Limb (tissue), 2 donors: ENCODE data around the gene TUBGCP6.

Experiments
- DNase-seq, 2 donors: peaks; one replicate each; pipeline ENCODE4 v3.0.0-alpha.2; 2016; ENCODE audit errors: extremely low spot score in 2 of 2

Gene TUBGCP6

GRCh38 chr22:50252082-50253045 is 7.5 kb upstream of the TUBGCP6 start:
- DNase-seq, result peak in 1 of 2 donors; percentile 77

DNA sequence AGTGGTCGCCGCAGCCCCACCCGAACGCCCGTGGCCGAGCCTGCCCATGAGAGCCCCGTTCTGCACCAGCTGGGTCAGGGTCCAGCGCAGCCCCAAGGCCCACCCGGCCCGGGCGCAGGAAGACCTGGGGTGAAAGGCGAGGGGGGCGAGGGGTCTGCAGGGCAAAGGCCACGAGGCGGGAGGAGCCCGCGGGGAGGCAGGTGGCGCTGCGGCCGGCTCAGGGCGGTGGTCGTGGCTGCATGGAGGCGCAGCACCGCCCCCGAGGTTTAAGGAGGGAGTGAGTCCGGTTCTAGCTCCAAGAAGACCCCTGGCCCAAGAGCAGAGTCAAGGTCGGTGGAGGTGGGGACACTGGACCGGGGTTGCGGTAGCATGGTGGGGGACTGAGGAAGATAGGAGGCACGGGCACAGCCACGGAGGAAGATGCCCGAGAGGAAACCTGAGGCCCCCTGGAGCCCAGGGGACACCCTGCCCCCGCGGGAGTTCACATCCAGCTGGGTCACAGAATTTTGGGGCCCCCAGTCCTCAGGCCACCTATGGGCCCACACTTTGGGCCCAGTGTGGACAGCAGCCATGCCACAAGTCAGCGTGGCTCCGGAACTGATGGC is 6.8 kb upstream of the TUBGCP6 start:
- no peak for DNase-seq

- peak; percentile 64 to 81 for DNase-seq
These were observed 6.0 kb upstream of the TUBGCP6 start, which contains the start of gene HDAC10 for GRCh38 chr22:50250555-50251476. HDAC10 (minus strand) TSS chr22:50251265; CDS start chr22:50251032, 233 bp downstream.

- DNase-seq, result no peak
These were observed 5.4 kb upstream of the TUBGCP6 start for GRCh38 chr22:50250249-50250554.

GRCh38 chr22:50249341-50250248 is 4.8 kb upstream of the TUBGCP6 start:
- DNase-seq, result no peak

GRCh38 chr22:50248196-50249081 is 3.6 kb upstream of the TUBGCP6 start:
- no peak for DNase-seq

- DNase-seq, result no peak
These were observed 2.9 kb upstream of the TUBGCP6 start for GRCh38 chr22:50247748-50248147.

DNA sequence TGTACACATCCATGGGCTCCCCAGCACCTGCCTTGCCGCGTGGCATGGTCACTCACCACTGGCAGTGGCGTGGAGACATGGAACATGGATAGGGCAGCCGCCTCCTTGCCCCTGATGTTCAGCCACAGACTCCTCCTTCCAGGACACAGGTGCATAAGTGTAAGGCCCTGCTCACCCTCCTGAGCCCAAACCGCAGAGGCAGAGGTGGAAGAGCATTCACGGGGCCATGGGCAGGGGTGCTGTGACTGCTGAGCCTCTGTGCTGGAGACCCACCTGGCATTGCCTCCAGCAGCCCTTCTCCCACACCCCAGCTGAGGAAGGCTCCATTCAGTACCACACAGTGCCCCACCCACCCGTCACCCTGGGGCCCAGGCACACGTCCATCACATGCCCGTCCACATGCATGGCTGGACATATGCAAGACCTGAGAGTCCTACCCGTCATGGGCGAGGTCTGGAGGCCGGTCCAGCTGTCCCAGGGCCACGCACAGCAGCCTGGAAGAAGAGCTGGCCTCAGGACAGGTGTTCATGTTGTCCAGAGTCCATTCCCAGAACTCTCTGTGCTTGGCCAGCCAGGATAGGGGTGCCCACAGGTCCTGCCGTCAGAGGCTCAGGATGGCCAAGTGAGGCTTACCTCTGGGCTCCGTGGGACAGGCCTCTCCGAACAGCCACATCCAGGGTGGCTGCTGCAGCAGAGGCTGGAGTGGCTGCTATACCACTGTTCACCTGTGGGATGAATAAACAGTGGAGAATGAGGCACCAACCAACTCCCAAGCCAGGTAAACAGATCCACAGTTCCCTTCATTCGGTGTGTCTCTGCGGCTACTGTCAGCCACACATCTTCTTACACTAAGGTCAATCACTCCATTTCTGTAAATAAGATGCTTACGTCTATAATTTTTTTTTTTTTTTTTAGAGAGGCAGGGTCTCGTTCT is 1.7 kb upstream of the TUBGCP6 start:
- no peak for DNase-seq

DNA sequence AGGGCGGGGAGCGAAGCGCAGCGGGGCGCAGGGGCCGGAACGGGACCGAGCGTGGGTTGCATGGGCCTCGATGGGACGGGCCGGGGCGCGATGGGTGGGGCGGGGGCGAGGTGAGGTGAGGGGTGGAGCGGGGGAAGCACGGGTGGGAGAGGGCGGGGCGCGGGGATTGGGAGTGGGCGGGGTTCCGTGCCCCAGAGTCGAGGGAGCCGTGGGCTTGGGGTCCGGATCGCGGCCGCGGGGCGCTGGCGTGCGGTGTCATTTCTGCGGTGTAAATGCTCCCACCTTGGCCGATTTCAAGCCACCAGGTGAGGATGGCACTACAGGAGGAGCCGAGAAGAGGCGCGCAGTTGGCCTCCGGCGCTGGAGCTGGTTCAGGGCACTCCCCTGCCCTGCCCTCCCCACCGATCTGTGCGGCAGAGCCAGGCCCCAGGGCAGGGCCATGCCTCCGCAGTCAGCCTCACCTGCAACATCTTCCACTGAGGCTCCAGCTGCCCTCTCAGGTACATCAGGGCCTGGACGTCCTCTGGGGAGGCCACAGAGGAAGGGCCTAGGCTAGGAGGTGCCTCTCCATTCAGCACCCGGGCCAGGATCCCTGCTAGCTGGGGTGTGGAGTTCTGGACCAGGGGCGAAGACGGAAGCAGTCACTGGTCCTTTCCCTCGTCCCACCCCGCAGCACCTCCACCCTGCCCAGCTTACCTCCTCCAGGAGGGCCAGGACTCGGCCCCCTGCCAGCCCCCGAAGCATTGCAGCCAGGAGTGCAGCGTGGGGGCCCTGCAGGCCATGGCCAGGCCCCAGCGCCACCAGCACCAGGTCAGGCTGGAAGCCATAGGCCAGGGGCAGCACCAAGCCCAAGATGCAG is 620 bp upstream of the TUBGCP6 start:
- no peak for DNase-seq

DNA sequence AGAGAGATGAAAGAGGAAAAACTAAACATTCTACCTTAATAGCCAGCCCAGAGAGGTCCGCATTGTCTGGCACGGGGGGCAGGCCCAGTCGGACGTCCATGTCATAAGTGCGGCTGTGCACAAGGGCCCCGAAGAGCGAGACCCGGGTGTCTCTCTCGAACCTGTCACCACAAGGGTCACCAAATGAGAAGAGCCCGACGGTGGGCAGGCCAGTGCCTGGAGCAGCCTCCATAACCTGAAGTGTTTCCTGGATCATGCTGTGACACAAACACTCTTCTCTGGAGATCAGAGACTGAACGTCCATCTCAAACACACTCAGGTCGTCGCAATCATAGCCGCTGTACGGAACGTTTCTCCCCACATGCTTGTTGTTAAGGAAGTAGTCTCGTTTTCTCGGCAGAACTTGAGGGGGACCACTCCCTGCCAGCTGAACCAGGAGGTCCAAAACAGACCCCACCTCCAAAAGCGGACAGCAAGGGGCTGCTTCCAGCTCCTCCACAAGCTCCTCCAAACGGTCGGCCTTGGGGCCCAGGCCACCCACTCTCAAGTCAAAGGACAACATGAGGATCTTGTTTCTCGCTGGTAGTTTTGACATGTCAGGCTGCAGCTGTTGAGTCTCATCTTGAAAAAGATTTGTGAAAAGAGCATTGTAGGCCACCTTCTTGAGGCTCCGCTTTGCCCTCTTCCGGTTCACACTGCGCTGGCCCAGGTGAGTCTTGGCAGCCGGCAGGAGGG is 971 bp downstream of the TUBGCP6 start:
- no peak for DNase-seq

GRCh38 chr22:50242406-50242949 is 2.3 kb downstream of the TUBGCP6 start:
- no peak for DNase-seq

DNA sequence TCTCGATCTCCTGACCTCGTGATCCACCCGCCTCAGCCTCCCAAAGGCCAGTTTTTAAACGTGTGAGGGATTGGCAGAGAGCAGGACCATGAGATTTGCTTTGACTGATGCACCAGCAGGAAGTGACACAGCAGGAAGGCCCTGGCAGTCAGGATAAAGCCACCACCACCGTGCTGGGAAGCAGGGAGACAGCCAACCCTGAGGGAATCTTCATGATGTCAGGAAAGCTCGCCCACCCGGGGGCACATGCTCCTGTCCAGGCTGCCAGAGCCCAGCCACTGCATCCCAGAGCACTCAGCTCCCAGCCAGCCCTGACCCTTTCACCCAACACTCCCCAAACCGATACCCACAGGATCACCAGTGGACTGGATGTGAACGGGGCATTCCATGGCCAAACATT is 6.1 kb downstream of the TUBGCP6 start:
- no peak for DNase-seq

DNA sequence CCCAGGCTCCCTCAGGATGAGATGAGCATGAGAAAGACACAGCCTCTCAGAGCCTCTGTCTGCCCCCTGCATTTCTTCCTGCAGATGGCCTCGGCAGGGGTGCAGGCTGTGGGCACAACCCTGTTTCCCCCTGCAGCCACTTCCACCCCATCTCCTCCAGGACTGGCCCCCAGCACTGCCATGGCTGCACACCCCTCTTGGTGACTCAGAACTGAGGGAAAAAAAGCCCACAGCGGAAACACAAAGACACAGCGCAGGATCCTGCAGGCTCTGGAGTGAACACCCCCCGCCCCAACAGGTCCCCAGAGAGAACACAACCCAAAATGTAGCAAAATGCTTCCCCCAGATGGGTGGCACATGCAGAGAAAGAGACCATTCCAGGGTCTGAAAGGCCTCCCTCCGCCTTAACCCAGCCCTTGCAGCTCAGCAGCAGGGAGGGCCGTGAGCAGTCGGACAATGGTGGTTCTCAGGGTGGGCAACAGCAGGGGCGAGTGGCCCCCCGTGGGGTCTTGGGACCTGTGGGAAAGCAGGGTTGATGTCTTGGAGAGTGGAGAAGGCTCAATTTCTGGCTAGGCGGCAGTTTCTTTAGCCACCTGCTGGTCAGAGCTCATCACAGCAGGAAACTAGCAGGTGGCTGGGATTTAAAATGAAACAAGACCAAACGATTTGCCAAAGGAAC is 8.0 kb downstream of the TUBGCP6 start:
- DNase-seq, result no peak

- DNase-seq, result no peak
These were observed 11.6 kb downstream of the TUBGCP6 start for GRCh38 chr22:50233223-50233622.

DNA sequence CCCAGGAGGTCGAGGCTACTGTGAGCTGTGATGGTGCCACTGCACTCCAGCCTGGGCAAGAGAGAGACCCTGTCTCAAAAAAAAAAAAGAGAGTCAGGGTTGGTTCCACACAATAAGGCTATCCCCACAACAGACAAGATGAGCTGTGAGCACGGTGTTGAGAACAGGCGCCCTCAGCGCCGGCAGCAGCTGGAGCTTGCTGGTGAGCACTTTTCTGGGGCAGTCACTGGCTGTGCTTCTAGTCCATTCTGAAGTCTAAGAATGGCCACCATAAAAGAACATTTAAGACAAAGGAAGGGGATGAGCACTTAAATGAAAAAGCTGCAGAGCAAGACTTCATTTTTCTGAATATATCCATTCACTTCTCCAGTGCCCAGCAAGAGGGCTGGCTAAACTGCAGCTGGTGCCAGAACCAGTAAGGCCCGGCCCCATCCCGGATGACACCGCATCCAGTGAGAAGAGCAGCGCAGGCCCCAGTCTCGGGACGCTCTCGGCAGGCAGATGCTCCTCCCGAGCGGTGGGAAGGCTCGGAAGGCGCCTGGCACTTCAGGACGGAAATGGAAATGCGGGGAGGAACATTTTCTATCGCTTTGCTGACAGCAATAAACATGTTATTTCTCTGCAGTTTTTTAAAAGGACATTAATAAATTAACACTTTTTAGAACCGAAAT is 12.2 kb downstream of the TUBGCP6 start:
- no peak for DNase-seq

- no peak for DNase-seq
These were observed 15.5 kb downstream of the TUBGCP6 start for GRCh38 chr22:50229370-50229769.
